ENCODE results near the gene GRK4. TPM values are rescaled to one million over a fixed set of nuclear protein-coding genes. Genes with fewer than 3 reads are reported as not detected.

GRK4 gene
- total and polyA plus RNA-seq, 2 of the 8 experiments (the other 6 are each of a cell fraction or from before 2014, with no cell fraction given), result 0.77 to 1.8 TPM

GRCh38 chr4:2934077-2934812 lies 29.1 kb upstream of the GRK4 start:
- POLR2A ChIA-PET (ENCODE audit: partially characterized antibody), result interaction anchor here (2.1 to 6.0 kb wide), 2 partner anchors 9 to 10 kb away, joined by 19 to 45 read pairs; no protein-coding TSS in a partner anchor
- Histone ChIP-seq H4K8ac (ENCODE audit: extremely low read depth, insufficient read depth, low read length) (no peak overlapping the region), H2AK5ac (ENCODE audit: low read depth, low read length) (no peak overlapping the region), H2BK12ac (ENCODE audit: low read depth, low read length) (no peak overlapping the region), H3K79me2 (ENCODE audit: control insufficient read depth in 1 of 2, insufficient read depth in 2 of 2, low read length in 2 of 2) (peaks cover 0 to 19% of the 10 kb centered on the region in 2 experiments; a peak in 2 of 4 replicates), H2AFZ (ENCODE audit: low read length) (no peak overlapping the region), H3K4me2 (ENCODE audit: insufficient read depth in 1 of 2, low read depth in 2 of 2, low read length in 2 of 2) (peak overlapping the region; percentile 69 to 88), H4K5ac (ENCODE audit: insufficient read length, low read depth, low read length) (no peak overlapping the region), H3K9ac (replicated peaks in 1 of 4; ENCODE audit: extremely low read depth in 1 of 4, low read depth in 3 of 4, low read length in 3 of 4) (peak overlapping the region in 2 of 4 experiments; percentile 38 to 47; a peak in 3 of 7 replicates), H2BK5ac (ENCODE audit: low read depth, low read length) (no peak overlapping the region), H3K56ac (replicated peaks; ENCODE audit: insufficient read length, low read depth, low read length) (no peak overlapping the region), H4K91ac (replicated peaks; ENCODE audit: insufficient read length, low read length) (no peak overlapping the region), H3K79me1 (ENCODE audit: low read depth, low read length) (peaks cover 9% of the 10 kb centered on the region), H3K4me1 (replicated peaks in 1 of 4; ENCODE audit: control insufficient read depth in 3 of 4, insufficient read depth in 4 of 4, low read length in 3 of 4) (peaks cover 0 to 14% (median 7%) of the 10 kb centered on the region in 4 experiments; a peak in 6 of 7 replicates), H2BK15ac (ENCODE audit: low read length) (no peak overlapping the region), H3K27ac (ENCODE audit: low read depth, low read length) (no peak overlapping the region), H3K23ac (ENCODE audit: insufficient read length) (no peak overlapping the region), H3K23me2 (ENCODE audit: low read depth, low read length) (peaks cover 15% of the 10 kb centered on the region), H2BK120ac (replicated peaks; ENCODE audit: low read depth, low read length) (no peak overlapping the region), H3K18ac (ENCODE audit: extremely low read depth, low read length) (no peak overlapping the region; the same call in 1 of the 2 replicates), H3K27me3 (replicated peaks in 1 of 4; ENCODE audit: control insufficient read depth in 3 of 4, extremely low read depth in 1 of 4, insufficient read depth in 3 of 4, low read length in 3 of 4) (no peaks in the 10 kb centered on the region), H3K36me3 (ENCODE audit: control insufficient read depth in 2 of 4, insufficient read depth in 4 of 4, low read length in 3 of 4) (peaks cover 8 to 31% (median 23%) of the 10 kb centered on the region in 4 experiments; a peak in 7 of 8 replicates), H3K4me3 (ENCODE audit: extremely low read depth in 1 of 4, insufficient read depth in 2 of 4, low read depth in 3 of 4, low read length in 4 of 4) (peak overlapping the region; percentile 79 to 83 (median 82)), H4K20me1 (replicated peaks in 1 of 2; ENCODE audit: control insufficient read depth in 1 of 2, insufficient read depth in 2 of 2, low read length in 2 of 2) (peaks cover 9 to 29% of the 10 kb centered on the region in 2 experiments), H3K9me3 (ENCODE audit: insufficient read depth in 2 of 2, low read depth in 1 of 2, low read length in 1 of 2) (no peaks in the 10 kb centered on the region), H3K14ac (ENCODE audit: insufficient read length) (no peak overlapping the region), H2BK20ac (ENCODE audit: low read length) (no peak overlapping the region), H3K4ac (replicated peaks; ENCODE audit: insufficient read length, low read depth, low read length) (no peak overlapping the region)
- FAIRE-seq, result no peak
- DNase-seq (ENCODE audit: low read depth in 1 of 2, low spot score in 2 of 2), result no peak
- 0% methylated on average over 2 of the region's 93 CpGs; no CpG with 5 or more reads in 1 of the 2 experiments for WGBS, 2 experiments (ENCODE audit: extremely low coverage in 1 of 2, insufficient coverage in 1 of 2, insufficient read length in 1 of 2, insufficient replicate concordance in 2 of 2, low coverage in 1 of 2, low lambda C conversion rate in 2 of 2, missing lambda C conversion rate in 1 of 2)
- TF ChIP-seq JUN (IDR thresholded peaks at IDR 0.05; ENCODE audit: low read depth, low read length) (no peak), RBBP5 (IDR thresholded peaks at IDR 0.05; ENCODE audit: borderline replicate concordance, low read depth, low read length) (0 out of 2 replicates have a peak, but pooled peaks have one; percentile 1), BRCA1 (IDR thresholded peaks at IDR 0.05; ENCODE audit: low read depth, low read length) (no peak)
- CTCF ChIA-PET (ENCODE audit: partially characterized antibody), result interaction anchor here (1.2 kb wide), 2 partner anchors 11 to 66 kb away, joined by 3 read pairs; no protein-coding TSS in a partner anchor
